Measurements from ENCODE around the gene FLCN.

FLCN gene

GRCh38 chr17:17227608-17228520 is 9.1 kb downstream of the FLCN start:
- Mint-ChIP-seq H3K36me3 (ENCODE audit: low read depth) (peaks cover 20% of the 10 kb centered on the region), H3K4me1 (no peaks in the 10 kb centered on the region), H3K27ac (no peak overlapping the region), H3K4me3 (no peak overlapping the region), H3K9me3 (no peaks in the 10 kb centered on the region), H3K27me3 (no peaks in the 10 kb centered on the region)
- ATAC-seq (no peak), DNase-seq (no peak)

- no peak for DNase-seq
- no peak for ATAC-seq
- Mint-ChIP-seq H3K27ac (no peak overlapping the region), H3K36me3 (ENCODE audit: low read depth) (peaks cover 20% of the 10 kb centered on the region), H3K9me3 (no peaks in the 10 kb centered on the region), H3K4me1 (no peaks in the 10 kb centered on the region), H3K27me3 (no peaks in the 10 kb centered on the region), H3K4me3 (no peak overlapping the region)
Observed at GRCh38 chr17:17226451-17227265, 10.3 kb downstream of the FLCN start.

- Mint-ChIP-seq H3K4me3 (no peak overlapping the region), H3K27ac (no peak overlapping the region), H3K4me1 (no peaks in the 10 kb centered on the region), H3K27me3 (no peaks in the 10 kb centered on the region), H3K9me3 (no peaks in the 10 kb centered on the region), H3K36me3 (ENCODE audit: low read depth) (peaks cover 20% of the 10 kb centered on the region)
- no peak for DNase-seq
- no peak for ATAC-seq
Observed at GRCh38 chr17:17225901-17226300, 11.1 kb downstream of the FLCN start.

GRCh38 chr17:17224137-17224536 is 12.8 kb downstream of the FLCN start:
- ATAC-seq = no peak
- H3K9me3 Mint-ChIP-seq = no peaks in the 10 kb centered on the region
- no peak overlapping the region for H3K4me3 Mint-ChIP-seq
- no peak for DNase-seq
- peaks cover 20% of the 10 kb centered on the region for H3K36me3 Mint-ChIP-seq (ENCODE audit: low read depth)
- no peaks in the 10 kb centered on the region for H3K27me3 Mint-ChIP-seq
- H3K4me1 Mint-ChIP-seq = no peaks in the 10 kb centered on the region
- H3K27ac Mint-ChIP-seq = no peak overlapping the region

- Mint-ChIP-seq H3K36me3 (ENCODE audit: low read depth) (peaks cover 20% of the 10 kb centered on the region), H3K27me3 (no peaks in the 10 kb centered on the region)
Observed at GRCh38 chr17:17223736-17224135, 13.2 kb downstream of the FLCN start.

GRCh38 chr17:17221329-17221728 is 15.6 kb downstream of the FLCN start:
- no peaks in the 10 kb centered on the region for H3K27me3 Mint-ChIP-seq
- no peak overlapping the region for H3K4me3 Mint-ChIP-seq
- H3K4me1 Mint-ChIP-seq = no peaks in the 10 kb centered on the region
- ATAC-seq = no peak
- H3K9me3 Mint-ChIP-seq = no peaks in the 10 kb centered on the region
- DNase-seq = no peak
- H3K27ac Mint-ChIP-seq = no peak overlapping the region
- peaks cover 22% of the 10 kb centered on the region for H3K36me3 Mint-ChIP-seq (ENCODE audit: low read depth)

More at GRCh38 chr17:17223736-17224135, 13.2 kb downstream of the FLCN start:
- no peak overlapping the region for H3K4me3 Mint-ChIP-seq
- DNase-seq = no peak
- no peaks in the 10 kb centered on the region for H3K9me3 Mint-ChIP-seq
- ATAC-seq = no peak
- no peak overlapping the region for H3K27ac Mint-ChIP-seq
- no peaks in the 10 kb centered on the region for H3K4me1 Mint-ChIP-seq

GRCh38 chr17:17220529-17220928 is 16.4 kb downstream of the FLCN start:
- DNase-seq = no peak
- no peaks in the 10 kb centered on the region for H3K27me3 Mint-ChIP-seq
- no peak overlapping the region for H3K27ac Mint-ChIP-seq
- H3K9me3 Mint-ChIP-seq = no peaks in the 10 kb centered on the region
- ATAC-seq = no peak
- H3K4me1 Mint-ChIP-seq = no peaks in the 10 kb centered on the region
- H3K4me3 Mint-ChIP-seq = no peak overlapping the region
- peaks cover 20% of the 10 kb centered on the region for H3K36me3 Mint-ChIP-seq (ENCODE audit: low read depth)

GRCh38 chr17:17217995-17218394 is 19.0 kb downstream of the FLCN start:
- H3K4me3 Mint-ChIP-seq = no peak overlapping the region
- peaks cover 11% of the 10 kb centered on the region for H3K36me3 Mint-ChIP-seq (ENCODE audit: low read depth)
- no peaks in the 10 kb centered on the region for H3K4me1 Mint-ChIP-seq
- no peaks in the 10 kb centered on the region for H3K27me3 Mint-ChIP-seq
- no peak for DNase-seq
- no peak overlapping the region for H3K27ac Mint-ChIP-seq
- ATAC-seq = no peak
- no peaks in the 10 kb centered on the region for H3K9me3 Mint-ChIP-seq

- no peaks in the 10 kb centered on the region for H3K9me3 Mint-ChIP-seq
- DNase-seq (no peak), ATAC-seq (no peak)
- no peak overlapping the region for H3K27ac Mint-ChIP-seq
- no peaks in the 10 kb centered on the region for H3K27me3 Mint-ChIP-seq
- H3K4me3 Mint-ChIP-seq = no peak overlapping the region
- H3K4me1 Mint-ChIP-seq = no peaks in the 10 kb centered on the region
- H3K36me3 Mint-ChIP-seq (ENCODE audit: low read depth) = peaks cover 10% of the 10 kb centered on the region
Observed at GRCh38 chr17:17216776-17217175, 20.2 kb downstream of the FLCN start.

GRCh38 chr17:17216236-17216635 is 20.7 kb downstream of the FLCN start:
- H3K9me3 Mint-ChIP-seq = no peaks in the 10 kb centered on the region
- peaks cover 10% of the 10 kb centered on the region for H3K36me3 Mint-ChIP-seq (ENCODE audit: low read depth)
- H3K4me1 Mint-ChIP-seq = no peaks in the 10 kb centered on the region
- no peak for DNase-seq
- no peak overlapping the region for H3K4me3 Mint-ChIP-seq
- no peak overlapping the region for H3K27ac Mint-ChIP-seq
- no peaks in the 10 kb centered on the region for H3K27me3 Mint-ChIP-seq
- no peak for ATAC-seq

GRCh38 chr17:17215575-17215974 is 21.4 kb downstream of the FLCN start:
- Mint-ChIP-seq H3K27me3 (no peaks in the 10 kb centered on the region), H3K27ac (no peak overlapping the region)

GRCh38 chr17:17214646-17215436 is 22.1 kb downstream of the FLCN start:
- no peaks in the 10 kb centered on the region for H3K4me1 Mint-ChIP-seq
- DNase-seq = no peak
- H3K4me3 Mint-ChIP-seq = no peak overlapping the region
- peak overlapping the region; percentile 8 for H3K27ac Mint-ChIP-seq
- ATAC-seq = no peak
- H3K9me3 Mint-ChIP-seq = no peaks in the 10 kb centered on the region
- H3K27me3 Mint-ChIP-seq = no peaks in the 10 kb centered on the region
- H3K36me3 Mint-ChIP-seq (ENCODE audit: low read depth) = peaks cover 8% of the 10 kb centered on the region

More at GRCh38 chr17:17215575-17215974, 21.4 kb downstream of the FLCN start:
- H3K9me3 Mint-ChIP-seq = no peaks in the 10 kb centered on the region
- H3K4me1 Mint-ChIP-seq = no peaks in the 10 kb centered on the region
- DNase-seq (no peak), ATAC-seq (no peak)
- no peak overlapping the region for H3K4me3 Mint-ChIP-seq
- H3K36me3 Mint-ChIP-seq (ENCODE audit: low read depth) = peaks cover 10% of the 10 kb centered on the region

- no peaks in the 10 kb centered on the region for H3K9me3 Mint-ChIP-seq
- no peak overlapping the region for H3K27ac Mint-ChIP-seq
- H3K4me1 Mint-ChIP-seq = no peaks in the 10 kb centered on the region
- H3K27me3 Mint-ChIP-seq = no peaks in the 10 kb centered on the region
- H3K4me3 Mint-ChIP-seq = no peak overlapping the region
- ATAC-seq = no peak
- peaks cover 8% of the 10 kb centered on the region for H3K36me3 Mint-ChIP-seq (ENCODE audit: low read depth)
- DNase-seq = no peak
Observed at GRCh38 chr17:17213775-17214174, 23.2 kb downstream of the FLCN start.

- H3K27ac Mint-ChIP-seq = no peak overlapping the region
- DNase-seq (no peak), ATAC-seq (no peak)
- no peaks in the 10 kb centered on the region for H3K27me3 Mint-ChIP-seq
- H3K9me3 Mint-ChIP-seq = no peaks in the 10 kb centered on the region
- no peak overlapping the region for H3K4me3 Mint-ChIP-seq
- H3K36me3 Mint-ChIP-seq (ENCODE audit: low read depth) = peaks cover 12% of the 10 kb centered on the region
- peaks cover 21% of the 10 kb centered on the region for H3K4me1 Mint-ChIP-seq
Observed at GRCh38 chr17:17207998-17208397, 29.0 kb downstream of the FLCN start.

Measured in activated naive CD8-positive, alpha-beta T cell treated with anti-CD3 and anti-CD28 coated beads, Interleukin-2, amount 50 U/mL, for 24 hours (primary cell).